HG03045 (cell line): ENCODE results near the gene SAMD4A.
A peak's percentile ranks its signal among the peaks of the same experiment; 100 is the strongest.

Source experiments
- ATAC-seq: cut with Tn5 transposase; IDR thresholded peaks from one replicate; pipeline ENCODE4 v1.9.1; 2021; ENCODE audit warnings: mild to moderate bottlenecking, moderate library complexity; ENCODE audit not compliant: unreplicated experiment

SAMD4A gene

DNA sequence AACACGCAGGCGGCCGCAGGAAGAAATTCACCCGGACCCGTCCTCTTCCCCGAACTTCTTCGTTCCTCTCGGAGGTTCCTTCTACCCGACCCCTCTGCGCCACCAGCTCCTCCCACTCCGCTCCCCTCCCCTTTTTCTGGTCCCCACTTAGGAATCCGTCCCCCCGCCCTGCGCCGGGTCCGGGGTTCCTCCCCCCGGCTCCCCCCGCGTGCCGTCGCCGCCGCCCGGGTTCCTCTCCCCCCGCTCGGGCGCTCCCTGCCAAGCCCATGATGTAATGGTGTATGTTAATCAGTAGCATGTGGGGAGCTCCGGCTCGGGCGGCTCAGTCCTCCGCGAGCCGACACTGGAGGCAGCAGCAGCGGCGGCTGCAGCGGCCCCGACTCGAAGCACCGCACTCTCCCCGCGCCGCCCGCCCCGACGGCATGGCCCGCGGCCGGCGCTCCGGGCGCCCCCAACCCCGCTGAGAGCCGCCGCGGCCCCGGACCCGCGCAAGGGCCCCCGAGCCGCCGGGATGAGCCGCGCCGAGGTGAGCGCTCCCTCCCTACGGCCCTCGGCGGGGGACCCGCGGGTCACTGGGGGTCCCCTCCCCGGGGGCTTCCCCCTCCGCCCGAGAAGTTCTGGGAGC, 1.0 kb upstream of the SAMD4A start:
- ATAC-seq, result peak; percentile 58

DNA sequence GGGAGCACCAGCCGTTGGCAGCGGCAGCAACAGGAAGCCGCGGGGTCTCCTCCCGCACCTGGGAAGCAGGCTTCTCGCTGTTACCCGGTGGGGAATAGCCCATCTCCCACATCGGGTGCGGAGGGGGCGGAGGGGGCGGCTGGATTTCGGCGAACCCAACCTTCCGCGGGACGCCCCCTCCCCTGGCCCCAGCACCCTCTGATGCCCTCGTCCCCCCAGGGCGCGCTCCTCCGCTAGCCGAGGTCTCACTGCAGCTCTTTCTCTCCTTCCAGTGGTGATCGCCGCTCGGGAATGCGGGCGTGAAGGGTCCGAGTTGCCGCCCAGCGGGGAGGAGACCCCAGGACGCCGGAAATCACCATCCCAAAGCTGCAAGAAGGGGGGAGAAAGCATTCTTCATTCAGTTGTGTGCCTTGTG, 303 bp downstream of the SAMD4A start:
- peak; percentile 0 for ATAC-seq

DNA sequence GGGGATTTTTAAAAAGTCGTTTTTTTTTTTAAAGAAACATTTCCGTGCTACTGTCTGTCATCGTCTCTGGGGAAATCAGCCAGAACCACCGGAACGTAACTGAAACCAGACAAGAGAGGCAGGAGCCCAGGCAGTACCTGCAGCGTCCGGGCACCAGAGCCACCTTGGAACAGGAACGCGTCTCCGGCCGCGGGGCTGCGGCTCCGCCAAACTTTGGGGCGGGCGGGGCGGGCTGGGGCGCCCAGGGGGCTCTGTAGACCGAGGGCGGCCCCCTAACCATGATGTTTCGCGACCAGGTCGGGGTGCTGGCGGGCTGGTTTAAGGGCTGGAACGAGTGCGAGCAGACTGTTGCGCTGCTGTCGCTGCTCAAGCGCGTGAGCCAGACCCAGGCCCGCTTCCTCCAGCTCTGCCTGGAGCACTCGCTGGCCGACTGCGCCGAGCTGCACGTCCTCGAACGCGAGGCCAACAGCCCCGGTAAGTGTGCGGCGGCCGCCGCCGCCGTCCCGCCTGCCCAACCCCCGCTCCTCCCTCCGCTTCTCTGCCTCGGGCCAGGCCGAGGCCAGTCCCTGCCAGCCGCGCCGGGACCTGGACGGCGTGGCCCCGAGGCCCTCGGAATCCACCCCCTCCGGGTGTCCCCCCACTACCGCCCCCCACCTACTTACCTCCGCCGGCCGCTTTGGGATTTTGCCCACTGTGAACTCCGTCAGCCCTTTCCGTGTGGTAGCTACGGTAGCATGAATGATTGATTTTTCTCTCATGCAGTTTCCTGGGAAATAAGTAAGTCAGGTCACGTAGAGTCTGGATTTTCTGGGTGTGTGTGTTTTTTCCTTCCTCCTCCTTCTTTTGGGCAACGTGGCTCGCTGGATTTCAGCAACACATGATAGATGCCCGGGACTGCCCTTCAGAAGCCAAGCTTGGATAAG, 972 bp downstream of the SAMD4A start:
- no peak for ATAC-seq

DNA sequence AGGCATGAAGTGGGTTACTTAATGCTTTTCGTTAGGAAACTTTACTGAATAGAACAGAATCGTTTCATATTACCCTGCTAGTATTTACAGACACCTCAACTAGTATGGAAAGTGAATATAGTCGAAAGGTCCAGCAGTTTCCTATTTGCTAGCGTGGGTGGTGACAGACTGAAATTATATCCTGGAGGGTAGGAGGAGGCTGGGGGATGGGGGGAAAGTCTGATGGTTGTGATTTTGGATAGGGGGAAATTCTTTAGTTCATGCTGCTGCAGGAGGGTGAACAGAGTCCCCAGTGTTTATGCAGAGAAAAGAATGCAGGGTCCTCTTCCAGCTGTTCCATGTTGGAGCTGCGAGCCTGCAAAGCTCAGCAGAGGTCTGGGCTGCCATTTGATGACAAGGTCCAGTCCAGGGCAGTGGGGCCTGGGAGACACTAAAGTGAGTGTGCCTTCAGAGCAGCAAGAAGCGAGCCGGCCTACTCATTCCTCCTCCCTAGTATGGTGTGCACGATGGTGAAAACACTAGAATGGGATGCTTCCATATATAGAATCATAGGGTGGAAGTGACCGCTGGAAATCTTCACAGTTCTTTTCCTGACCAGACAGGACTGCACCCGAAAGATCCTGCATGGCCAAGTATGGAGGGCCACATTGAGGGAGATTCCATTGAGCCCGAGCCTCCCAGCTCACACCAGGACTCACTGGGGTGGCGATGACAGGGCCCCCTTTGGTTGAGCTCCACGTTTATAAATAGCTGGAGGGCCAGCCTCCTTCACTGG, 2.1 kb downstream of the SAMD4A start:
- ATAC-seq, result no peak

DNA sequence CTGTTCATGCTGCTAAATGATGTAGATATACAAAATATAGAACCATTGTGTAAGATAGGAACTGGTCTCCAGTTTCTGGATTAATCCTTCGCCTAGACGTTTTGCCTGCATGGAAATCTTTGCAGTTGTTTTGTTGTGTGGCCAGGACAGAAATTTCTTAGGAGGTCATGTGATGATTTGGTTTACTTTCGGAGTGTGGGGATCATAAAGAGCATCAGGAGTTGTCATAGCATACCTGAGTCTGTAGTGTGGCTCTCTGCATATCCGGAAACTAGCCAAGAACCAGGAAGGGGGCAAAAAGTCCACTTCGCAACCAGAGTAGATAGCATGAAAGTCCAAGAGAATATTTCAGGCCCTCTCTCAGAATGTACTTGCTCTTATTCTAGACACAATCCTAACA, 3.1 kb downstream of the SAMD4A start:
- no peak for ATAC-seq

DNA sequence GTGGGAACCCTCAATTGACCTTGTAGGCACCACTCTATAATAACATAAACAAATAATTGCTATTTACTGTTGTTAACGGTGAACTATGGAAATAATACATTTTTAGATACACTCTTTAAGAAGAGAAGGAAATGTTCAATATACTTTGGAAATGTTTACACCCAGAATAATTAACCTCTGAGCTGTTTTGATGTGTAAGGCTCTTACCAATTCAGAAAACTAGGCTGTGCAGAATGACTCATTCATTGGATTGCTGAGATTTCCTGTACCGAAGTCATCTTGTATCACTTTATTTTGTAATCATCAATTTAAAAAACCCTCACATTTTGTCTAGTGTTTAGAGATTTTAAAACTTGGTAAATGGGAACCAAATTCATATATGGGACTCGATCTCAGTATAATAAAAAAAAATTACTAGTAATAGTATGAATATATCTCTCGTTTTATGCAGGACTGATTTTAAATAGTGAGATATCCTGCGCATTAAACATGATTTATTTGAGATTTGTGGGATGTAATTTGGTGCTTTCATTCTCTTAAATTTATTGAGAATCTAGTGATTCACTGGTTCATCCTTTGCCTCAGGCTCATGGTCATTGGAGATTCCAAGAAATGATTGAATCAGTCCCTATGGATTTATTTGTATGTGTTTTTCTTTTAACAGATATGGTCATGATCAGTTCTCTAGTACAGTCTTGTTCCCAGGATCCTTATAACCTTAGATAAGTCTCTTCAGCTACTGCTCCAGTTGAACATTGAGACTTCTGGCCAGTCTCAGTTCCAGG, 3.9 kb downstream of the SAMD4A start:
- ATAC-seq, result no peak

DNA sequence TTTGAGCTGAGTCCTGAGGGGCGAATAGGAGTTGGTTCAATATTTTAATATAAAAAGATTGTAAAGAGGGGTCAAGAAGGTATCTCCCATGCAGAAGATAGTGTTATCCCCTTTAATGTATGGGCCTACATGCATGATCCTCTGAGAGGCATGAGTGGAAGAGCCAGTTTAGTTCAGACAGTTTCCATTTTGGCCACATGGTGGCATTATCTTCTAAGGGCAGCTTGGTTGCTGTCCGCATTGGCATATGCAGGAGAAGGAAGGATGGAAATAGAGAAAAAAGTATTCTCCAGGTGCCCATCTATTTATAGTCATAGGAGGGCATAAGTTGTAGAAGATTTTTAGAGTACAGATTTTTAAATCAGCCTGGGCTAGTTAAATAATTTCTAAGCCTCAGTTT, 5.4 kb downstream of the SAMD4A start:
- ATAC-seq, result no peak

DNA sequence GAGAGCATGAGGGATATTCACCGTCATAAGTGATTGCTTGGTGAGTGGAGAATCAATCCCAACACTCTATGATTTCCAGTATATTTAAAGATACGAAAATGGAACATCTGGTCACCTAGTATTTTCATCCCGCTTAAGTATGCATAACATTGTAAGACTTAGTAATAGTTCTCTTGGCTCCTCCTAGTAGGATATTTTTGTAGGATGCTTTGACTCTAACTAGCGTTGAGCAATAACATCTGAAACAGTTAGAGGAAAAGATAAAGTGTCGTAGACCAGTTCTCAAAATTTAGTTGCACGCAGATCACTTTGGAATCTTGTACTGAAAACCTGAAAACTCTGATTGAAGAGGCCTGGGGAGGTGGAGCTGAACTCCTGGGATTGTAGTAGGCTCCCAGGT, 7.6 kb downstream of the SAMD4A start:
- no peak for ATAC-seq

DNA sequence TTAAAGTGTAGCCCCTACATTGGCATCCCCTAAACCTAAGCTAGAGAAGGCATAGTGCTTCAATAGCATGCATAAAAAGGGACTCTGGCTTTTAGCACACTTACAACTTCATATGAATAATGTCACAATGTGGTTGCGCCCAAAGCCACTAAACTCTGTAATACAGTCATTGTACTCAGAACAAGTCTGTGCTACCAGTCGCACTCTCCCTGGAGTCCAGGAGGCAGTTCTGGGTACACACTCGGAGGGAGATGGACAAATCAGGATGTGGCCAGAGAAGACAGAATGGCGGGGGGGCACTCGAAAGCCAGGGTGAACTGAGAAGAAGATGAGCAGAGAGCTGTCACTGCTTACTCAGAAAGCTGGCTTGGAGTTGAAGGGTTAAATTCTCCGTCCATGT, 10.6 kb downstream of the SAMD4A start:
- ATAC-seq, result no peak

DNA sequence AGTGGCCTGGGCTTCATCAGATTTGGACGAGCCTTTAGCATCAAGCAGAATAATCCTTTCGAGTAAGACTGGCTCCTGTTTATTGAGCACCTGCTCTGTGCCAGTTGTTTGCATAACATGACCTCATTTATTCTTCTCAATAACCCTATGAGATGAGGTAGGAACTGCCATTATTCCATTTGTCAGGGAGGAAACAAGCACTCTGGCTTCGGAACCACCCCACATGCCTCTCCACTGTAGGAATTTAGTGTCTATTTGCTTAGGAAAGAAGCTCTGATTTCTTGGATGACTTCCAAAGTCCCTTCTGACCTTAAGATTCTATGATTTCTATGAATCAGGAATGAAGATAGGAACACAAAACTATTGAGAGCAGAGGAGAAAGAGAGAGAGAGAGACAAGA, 11.0 kb downstream of the SAMD4A start:
- ATAC-seq, result no peak

DNA sequence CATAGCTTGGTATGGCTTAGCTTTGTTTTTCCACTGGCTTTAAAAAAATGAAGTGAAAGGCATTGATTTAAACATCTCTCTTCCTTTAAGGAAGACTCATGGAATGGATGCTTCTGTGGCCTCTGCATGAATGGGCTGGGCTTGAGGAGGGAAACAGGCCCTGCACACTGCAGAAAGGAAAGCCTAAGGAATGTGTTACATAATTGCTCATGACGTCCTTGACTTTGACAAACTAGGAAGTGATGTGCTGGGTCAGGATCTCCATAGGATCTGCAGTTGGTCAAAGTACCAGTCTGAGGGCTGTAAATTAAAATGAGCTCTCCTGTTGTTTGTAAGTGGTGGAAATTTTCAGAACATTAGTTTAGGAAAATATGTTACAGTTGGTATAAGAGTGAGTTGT, 12.7 kb downstream of the SAMD4A start:
- ATAC-seq, result no peak

DNA sequence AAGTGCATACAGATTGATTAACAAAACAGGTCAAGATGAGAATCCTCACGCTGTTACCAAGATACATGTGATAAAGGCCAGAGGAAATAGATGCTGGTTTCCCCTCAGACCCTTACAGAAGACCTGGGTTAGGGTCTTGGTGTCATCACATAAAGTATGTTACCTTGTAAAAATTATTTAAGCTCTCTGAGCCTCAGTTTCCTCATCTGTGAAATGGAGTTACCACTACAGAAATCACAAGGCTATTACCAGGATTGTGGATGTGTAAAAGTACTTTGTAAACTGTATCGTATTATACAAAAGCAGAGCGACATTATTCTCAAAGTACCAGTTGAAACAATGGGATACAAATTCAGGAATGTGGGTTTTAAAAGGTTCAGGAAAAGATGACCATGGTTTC, 14.0 kb downstream of the SAMD4A start:
- ATAC-seq, result no peak

DNA sequence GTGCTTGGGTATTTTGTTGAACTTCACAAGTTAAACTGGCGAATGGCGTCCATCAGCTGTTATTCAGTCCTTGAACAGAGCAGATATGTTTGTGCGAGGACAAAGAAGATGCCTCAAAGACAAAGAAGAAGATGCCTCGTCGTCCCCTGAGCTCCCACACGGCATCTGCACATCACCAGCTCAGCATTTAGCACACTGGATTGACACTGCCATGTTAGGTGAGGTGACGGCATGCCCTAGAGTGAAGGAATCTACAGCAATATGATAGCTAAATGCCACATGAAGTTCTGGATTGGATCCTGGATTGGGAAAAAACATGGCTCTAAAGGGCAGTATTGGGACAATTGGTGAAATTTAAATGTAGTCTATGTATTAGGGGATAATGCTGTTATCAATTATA, 15.4 kb downstream of the SAMD4A start:
- no peak for ATAC-seq

DNA sequence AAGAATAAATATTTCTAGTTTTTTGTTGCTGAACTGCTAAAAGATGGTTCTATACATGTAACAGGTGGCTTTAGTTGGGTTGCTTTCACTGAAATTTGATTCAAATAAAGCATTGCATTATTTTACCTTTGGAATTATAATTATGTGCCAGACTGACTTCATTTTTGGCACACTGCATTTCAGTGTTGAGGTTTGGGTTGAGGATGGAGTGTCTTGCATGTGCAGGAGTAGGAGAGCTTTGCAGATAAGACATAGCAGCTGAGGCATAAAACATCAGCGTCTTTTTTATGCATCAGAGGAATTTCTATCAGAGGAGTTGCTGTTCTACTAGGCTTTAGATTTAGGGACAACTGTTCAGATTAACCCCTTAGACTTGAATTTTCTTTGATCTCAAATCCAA, 17.2 kb downstream of the SAMD4A start:
- no peak for ATAC-seq

DNA sequence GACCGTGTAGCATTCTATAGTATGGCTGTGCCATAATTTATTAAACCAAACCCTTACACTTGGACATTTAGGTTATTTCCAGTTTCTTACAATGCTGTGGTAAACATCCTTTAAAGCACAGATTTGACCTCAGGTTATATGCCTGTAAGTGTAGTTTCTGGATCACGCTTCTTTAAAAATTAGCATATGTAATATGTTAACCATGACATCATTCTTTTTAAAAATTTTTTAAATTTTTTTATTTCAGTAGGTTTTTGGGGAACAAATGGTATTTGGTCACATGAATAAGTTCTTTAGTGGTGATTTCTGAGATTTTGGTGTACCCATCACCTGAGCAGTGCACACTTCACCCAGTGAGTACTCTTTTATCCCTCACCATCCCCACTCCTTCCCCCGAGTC, 18.3 kb downstream of the SAMD4A start:
- ATAC-seq, result no peak

DNA sequence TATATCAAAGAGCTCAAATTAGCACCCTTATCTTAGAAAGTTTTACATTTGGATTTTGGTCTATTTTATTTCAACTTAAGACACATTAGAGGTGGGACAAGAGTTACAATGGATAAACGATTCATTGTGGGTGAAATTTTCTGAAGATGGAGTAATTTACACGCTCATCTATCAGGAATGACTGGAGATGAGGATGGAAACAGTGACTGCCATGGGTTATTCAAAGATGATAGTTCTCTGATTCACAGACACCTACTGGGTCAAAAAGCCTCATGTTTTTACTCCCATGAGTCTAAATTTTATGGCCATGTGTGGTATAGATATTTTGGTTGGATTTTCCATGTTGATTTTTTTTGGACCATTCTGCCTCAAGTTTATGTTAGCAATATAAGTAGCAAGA, 22.1 kb downstream of the SAMD4A start:
- ATAC-seq, result no peak

DNA sequence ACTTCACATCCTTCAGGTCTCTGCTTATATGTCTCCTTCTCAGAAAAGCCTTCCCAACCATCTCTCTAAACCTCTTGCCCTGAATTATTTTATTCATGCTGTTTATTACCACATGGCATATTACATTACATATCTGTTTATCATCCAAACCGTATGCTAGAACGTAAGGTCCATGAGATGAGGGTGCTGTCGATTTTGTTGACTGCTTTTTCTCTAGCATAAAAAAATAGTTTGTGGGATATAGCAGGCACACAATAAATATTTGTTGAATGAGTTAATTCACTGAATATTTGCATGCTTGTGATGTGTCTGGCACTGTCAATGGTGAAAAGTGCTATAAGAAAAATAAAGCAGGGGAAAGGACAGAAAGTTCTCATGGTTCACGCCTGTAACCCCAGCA, 22.9 kb downstream of the SAMD4A start:
- ATAC-seq, result no peak

DNA sequence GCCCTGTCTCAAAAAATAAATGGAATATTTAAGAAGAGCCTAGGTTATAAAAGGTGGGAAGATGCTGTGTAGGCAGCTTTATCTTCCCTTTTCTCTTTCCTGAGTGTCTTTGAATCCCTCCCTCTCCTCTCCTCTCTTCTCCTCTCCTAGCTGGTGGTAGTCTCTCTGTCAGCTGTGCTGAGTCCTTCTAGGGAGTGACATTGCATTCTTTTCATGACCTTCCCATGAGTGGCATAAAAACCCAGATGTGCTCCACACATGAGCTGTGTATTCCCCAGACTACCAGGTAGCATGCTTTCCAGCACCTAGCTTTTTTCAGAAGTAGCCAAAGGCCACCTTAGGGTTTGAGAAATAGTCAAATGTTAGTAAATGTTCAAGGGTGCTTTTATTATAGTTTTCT, 23.6 kb downstream of the SAMD4A start:
- ATAC-seq, result no peak

DNA sequence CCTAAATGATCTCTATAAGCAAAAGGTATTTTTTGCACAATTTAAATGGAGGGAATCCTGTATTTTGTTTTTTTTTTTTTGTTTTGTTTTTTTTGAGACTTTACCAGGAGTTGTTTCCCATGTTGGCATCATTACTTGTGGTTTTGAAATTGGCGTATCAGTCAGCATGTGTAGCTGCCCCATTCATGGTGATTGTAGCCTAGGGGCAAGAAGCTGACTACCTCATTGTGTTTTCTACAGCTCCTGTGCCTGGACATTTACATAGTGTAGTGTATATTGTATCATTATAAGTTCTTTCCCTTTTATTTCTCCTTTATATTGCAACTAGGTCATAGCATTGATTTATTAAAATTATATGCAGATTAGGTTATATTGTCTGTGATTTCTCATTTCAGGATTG, 24.5 kb downstream of the SAMD4A start:
- ATAC-seq, result no peak

DNA sequence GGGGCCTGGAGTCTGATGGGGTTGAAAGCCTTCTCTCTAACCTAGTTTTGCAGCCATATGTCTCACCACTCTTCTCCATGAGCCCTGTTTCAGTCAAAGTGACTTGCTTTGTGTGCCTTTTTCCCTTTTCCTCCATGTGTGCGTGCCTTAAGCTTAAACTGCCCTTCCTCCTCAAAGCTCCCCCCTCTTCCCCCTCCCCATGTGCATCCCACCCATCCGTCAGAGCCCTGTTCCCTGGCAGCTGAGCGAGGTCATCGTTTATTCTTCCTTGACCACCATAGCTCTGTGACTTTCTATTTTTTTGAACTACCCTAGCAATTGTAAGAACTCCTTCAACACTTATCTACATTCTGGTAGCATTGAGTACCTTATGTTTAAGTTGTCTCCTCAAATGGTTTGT, 24.9 kb downstream of the SAMD4A start:
- no peak for ATAC-seq

DNA sequence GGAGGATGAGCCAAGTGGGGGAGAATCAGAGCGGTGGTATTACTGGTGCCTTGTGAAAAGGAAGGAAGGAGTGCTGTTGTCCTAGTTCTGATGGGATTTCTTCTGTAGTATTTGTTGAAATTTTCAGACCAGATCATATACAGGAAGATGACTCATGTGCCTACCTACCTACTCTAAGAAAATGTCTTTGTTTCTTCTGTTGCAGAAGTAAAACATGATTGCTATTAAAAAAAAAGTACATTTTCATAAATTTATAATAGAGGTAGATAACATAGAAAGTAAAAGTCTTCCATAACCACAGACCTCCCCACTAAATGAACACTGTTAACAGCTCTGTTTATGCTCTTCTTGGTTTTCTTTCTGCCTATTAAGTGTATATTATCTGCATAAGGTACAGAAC, 26.9 kb downstream of the SAMD4A start:
- no peak for ATAC-seq
